ENCODE data around the gene PLPPR1.

GRCh38 chr9:101229606-101230005, 201.1 kb downstream of the PLPPR1 start:
- TF ChIP-seq CTCF (IDR thresholded peaks at IDR 0.05) (no peak), TCF7L2 (IDR thresholded peaks at IDR 0.05; ENCODE audit: low read depth, low read length) (no peak)

All from Panc1 (cell line).